HG03064 (cell line): ENCODE results near the gene LMCD1.

Source experiments
- ATAC-seq: cut with Tn5 transposase; IDR thresholded peaks from one replicate; pipeline ENCODE4 v1.9.1; 2021; ENCODE audit warnings: low read depth; ENCODE audit not compliant: unreplicated experiment

LMCD1 gene

DNA sequence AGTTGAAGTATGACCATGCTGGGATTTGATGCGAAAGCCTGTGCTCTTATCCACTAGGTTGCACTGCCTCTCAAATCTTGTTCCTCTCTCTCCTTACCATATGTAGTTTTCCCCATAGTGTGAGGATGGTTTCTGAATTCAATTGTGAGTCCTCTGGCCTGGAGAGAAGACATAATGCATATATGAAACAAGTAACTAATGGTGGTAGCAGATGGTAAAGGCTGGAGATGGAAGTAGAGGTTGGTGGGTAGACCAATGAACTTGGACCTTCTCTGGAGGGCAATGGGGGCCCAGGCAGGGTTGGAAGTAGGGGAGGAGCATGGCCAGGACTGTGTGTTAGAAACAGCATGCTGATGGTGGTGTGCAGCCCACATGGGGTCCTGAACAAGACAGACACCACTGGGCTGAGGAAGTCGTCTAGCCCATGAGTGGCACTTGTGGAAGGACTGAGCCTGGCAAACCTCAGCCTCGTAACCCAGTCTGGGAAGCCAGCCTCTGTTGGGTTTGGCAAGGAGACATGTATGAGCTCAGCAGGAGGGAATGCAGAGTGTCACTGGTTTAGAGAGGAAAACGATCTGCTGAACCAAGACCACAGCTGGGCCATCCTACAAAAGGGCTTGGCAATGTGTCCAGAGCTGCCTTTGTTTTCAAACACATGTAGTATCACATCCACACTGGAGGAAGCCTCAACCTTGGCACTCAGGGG, 18.5 kb upstream of the LMCD1 start:
- ATAC-seq, result no peak

DNA sequence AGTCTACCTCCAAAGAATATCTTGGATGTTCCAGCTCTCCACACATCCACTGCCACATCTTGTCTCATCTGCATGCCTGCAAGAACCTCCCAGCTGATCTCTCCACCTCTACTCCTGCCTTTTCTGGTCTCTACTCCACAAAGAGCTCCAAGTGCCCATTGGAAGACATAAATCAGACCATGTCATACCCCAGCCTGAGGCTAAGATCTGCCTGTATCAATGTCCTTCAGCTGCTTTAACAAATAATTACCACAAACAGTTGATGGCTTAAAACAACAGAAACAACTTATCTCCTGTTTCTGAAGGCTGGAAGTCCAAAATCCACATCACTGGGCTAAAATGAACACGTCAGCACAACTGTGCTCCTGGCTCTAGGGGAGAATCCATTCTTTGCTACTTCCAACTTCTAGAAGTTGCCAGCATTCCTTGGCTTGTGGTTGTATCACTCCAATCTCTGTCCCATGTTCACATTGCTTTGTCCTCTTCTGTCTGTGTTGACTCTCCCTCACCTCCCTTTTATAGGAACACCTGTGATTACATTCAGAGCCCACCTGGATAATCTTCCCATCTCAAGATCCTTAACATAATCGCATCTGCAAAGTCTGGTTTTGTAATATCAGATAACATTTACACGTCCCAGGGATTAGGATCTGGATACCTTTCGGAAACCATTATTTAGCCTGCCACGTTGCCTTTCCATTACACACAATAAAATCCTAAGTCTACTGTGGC, 17.0 kb upstream of the LMCD1 start:
- ATAC-seq, result no peak

DNA sequence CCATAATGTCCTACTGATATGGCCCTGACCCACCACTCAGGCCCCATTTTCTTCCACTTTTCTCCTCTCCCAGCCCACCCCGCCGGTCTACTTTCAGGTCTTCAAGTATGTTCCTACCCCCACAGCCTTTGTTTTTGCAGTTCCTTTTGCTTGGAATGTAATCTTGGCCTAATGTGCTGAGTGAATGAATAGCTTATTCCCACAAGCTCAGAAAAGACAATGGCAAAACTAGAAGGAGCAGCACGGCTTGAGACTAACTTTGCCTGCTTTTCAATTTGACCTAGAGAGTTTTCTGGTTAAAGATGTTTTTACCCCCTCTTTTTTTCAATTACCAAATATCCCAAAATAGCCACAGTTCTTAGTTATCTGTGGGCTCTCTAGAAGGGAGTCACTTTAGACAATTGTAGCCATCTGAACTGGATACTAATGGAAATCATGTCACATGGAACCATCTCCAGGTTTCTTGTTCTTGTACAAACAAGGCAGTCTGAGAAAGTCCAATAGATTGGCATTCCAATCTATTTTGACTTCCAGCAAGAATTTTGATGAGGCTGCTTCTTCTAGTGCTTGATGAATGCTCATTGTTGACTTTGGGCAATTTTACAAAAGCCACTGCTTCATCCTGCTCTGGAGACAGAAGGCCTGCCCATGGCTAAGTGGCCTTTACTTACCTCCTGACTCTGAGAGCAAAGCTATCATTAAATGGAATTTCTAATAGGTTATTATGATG, 16.3 kb upstream of the LMCD1 start:
- ATAC-seq, result no peak

DNA sequence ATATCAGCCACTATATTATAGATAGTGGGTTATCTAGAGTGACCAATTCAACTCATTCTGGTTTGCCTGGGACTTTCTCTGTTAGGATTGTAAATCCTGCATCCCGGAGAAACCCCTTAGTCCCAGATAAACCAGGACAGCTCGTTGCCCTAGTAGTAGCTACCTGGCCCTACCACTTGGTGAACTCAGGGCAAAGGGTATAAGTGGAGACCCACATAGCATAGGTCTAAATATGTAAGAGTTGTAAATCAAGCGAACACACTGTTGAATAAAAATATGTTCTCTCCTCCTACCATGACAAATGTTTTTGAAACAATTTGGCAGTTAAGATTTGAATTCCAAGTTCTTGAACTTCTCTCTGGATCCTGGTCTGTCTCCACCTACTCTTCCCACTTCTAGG, 15.7 kb upstream of the LMCD1 start:
- ATAC-seq, result no peak

DNA sequence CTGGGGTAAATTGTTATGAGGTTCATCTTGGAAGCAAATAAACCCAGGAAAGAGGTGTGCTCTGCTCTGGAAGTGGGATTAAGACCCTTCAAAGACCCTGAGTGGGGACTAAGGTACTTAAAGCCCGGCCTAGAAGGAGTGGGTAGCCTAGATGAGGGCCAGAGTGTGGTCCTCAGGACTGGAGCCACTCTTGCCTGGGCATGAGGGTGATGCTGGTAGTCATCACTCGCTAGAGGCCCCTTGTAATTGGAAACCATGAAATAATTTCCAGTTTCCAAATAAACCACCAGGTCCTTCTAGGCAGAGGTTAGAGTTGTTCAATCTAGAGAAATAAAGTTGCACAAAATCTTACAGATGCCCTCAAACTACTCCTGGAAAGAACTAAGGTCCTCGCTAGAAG, 15.2 kb upstream of the LMCD1 start:
- no peak for ATAC-seq

DNA sequence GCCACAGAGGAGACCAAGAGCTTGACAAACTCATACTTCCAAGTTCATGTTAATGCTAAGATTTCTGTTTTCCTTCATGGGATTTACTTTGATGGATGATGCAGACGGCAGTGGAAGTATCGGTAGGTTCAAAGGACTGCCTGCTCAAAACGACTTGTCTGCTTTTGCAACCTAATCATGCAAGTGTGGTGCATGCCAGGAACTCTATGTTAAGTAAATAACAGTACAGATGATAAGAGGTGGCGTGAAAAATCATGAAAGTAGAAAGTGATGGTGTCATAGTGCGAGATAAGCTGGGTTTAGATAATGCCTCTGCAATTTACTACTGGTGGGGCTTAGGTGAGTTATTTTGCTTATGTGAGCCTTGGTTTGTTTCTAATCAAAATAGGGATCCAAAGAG, 14.7 kb upstream of the LMCD1 start:
- ATAC-seq, result no peak

DNA sequence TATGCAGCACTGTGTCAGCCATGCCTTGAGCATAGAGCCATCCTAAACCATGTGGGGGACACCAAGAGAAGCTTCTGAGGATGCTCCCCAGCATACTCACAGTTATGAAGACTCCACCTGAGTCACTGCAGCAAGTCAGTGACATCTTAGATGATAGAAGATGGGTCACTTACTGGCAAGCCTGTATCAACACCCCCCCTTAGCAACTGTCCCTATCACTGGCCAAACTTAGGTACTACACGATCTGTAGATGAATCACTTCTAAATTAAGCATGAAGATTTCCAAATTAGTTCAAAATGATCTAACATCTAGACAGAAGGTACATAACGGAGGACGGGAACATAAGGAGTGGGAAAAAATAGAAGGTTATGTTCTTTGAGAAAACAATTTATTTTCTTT, 13.2 kb upstream of the LMCD1 start:
- ATAC-seq, result no peak

DNA sequence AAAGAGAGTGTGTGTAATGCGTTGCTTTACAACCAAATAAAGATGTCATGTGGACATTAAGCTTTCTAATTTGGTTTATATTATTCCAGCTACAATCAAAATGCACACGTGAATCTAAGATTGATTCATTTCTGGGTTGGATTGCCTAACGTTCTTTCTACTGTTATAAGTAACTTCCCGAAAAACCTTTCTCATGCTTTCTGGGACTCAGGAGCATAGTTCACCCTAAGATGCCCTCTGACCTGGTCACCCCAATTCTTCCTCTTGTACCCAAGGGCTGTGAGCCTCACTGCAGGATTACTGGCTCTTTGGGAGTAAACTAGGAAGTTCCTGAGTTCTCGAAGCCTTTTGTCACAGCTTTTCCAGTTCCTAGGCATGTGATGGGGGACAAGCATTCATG, 12.7 kb upstream of the LMCD1 start:
- no peak for ATAC-seq

DNA sequence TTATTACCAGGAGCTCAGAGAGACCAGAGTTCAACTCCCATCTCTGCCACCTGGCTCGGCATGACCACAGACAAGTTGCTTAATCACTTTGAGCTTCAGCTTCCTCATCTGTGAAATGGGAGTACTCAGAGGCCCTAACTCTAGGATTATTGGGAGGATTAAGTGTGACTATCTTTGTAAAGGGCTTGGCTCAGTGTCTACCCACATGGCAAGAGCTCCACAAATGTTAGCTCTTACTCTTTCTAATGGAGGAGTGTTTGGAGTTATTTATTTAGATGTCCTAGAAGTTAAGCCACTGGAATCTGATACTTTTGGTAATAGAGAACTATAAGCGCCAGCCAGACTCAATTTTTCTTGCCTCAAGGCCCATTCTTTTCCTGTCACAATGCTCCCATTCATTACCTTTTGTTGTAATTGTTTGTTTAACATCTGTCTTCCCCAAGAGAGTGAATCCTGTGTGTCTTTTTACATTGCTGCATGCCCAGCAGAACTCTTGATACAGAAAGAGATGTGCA, 12.3 kb upstream of the LMCD1 start:
- ATAC-seq, result no peak

DNA sequence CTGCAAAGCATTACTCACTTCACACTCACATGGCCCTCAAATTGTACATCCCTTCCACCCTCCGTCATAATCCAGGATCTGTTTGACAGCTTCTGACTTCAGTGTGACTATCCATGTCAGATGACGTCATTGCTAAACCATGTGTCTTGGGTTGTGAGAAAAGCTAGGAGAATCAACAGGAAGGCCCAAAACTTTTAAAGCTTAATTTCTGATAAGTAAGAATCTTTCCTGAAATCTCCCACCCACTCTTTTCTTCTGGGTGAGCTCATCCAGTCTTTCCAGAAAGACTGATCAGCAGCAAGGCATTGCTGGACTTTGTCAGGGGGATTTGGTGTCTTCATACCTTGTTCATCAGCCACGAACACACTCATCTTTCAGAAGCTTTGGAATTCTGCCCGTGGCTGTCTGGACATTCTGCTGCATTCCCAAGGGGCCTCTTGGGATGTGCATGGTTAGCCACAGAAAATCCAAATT, 11.5 kb upstream of the LMCD1 start:
- no peak for ATAC-seq

DNA sequence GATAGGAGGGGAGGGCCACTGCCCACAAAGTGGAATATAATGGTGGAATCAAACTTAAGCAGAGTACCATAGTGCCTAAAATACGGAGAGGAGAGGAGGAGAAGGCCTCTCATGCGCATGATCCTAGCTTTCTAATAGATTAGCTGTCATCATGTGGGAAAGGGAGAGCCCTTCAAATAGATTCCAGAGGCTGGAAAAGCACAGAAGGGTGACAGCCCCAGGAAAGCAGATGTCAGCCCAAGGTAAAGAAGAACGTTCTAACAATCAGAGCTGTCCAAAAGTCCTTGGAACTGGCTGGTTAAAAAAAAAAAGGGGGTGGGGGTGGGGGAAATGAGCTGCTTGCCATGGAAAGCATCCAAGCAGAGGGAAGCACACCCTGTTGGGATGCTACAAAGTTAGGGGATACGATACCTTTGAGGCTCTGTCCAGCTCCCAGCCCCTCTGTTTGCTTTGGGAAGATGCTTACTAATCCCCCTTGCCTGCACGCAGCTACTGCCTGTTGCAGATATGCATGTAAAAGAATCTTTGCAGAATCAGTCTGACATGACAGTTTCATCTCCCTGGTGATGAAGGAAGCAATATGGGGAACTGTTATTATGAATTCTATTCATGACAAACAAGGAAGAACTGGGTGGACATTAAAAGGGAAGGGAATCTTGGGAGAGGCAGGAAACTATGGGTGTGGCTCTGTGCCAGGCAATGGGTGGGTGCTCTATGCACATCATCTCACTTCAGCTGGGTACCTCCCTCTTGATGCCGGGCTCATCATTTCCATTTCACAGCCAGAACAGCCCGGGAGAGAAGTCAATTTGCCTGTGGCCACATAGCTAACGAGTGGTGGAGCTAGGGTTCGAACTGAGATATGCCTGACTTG, 10.1 kb upstream of the LMCD1 start:
- ATAC-seq, result no peak

DNA sequence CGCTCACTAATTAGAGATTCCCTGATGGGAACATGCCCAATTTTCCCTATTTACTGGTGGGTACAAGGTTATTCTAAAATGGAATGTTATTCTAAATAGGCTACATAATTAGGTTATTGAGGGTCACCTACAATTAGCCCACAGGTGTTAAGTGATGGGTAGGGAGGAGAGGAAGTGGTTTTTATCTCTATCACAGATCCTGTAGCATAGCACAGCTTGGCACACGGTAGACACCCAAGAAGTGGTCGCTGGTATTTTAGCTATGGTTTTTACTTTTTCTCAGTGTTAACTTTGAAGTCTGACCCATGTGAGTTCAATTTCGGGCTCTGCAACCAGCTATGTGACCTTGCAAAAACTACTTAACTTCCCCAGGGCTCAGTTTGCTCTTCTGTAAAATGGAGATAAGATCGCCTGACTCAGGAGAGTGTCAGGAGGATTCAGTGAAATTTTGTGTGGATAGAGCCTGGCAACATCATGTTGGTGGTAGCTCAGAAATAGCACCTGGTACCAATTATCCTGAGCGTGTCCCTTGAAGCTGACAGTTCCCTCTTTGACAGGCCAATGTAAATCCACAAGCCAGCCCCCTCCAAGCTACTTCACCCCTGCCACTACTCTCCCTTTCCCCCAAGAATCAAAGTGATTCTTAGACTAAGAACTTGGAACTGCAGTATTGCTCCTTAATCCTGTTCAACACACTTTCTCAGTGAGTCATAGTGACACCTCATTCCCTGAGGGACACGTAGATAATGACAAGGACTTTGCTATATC, 8.7 kb upstream of the LMCD1 start:
- ATAC-seq, result no peak

DNA sequence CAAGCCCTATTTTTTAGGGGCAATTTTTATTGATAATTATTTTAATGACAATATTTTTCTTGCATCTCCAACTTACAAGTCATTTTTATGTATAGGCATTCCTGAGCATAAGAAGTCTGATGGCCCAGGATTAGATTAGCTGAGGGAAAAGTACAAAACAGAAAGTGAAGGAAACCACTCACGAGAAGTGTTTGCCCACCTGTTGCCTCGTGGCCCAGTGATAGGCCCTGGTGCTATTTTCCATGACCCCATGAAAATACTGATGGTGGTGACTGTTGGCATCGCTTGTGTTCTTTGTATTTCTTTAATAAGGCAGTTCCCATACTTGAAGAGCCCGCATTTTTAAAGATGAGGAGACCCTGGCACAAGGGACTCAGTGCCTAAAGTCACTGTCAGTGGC, 7.9 kb upstream of the LMCD1 start:
- ATAC-seq, result no peak

DNA sequence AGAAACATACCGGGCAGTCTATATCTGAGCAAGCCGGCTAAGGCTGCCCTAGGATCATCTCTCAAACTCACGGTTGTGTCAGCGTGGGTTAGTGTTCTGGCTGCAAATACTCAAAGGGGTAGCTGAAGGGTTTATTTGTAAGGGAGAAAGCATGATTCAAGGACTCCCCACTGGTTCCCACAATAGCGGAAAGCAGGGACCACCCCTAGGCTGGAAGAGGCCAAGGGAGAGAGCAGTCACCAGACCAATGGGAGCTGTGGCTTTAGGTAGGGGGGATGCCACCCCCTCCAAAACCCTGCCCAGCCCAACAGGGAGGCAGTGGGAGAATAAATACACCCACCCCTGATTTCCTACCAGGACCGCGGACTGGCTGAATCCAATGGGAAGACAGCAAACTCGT, 7.3 kb upstream of the LMCD1 start:
- no peak for ATAC-seq

DNA sequence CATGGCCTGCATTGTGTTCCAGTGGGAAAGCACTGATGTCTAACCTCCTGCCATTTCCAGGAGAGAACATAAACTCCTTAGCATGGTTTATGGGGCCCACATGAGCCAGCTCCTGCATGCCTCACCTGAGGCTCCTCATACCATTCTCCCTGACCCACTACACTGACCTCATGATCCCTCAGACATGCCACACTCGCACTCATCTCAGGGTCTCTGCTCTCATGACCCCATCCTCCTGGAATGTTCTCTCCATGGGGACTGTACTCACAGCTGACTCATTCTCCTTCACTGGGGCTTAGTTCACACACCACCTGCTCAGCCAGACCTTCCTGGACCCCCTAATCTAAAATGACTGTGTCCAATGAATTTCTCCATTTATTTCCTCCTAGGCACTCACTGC, 4.0 kb upstream of the LMCD1 start:
- no peak for ATAC-seq

DNA sequence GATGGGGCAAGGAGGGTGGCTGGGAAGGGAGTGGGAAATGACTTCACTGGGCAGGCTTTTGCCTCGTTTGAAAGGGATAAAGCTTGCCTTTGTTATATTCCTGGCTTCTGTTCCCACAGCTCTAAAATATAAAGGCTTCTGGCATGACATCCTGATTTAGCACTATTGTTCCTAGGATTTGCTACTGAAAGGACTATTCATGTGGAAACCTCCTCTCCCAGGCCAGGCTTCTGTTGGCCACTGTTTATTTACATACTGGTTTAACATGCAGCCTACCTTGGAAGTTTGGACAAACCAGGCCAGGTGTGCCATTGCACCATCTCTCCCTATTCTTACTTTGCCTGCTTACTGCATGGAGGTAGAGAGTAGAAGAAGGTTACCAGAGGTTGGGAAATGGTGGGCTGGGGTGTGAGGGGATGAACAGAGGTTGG, 2.4 kb upstream of the LMCD1 start:
- ATAC-seq, result no peak

DNA sequence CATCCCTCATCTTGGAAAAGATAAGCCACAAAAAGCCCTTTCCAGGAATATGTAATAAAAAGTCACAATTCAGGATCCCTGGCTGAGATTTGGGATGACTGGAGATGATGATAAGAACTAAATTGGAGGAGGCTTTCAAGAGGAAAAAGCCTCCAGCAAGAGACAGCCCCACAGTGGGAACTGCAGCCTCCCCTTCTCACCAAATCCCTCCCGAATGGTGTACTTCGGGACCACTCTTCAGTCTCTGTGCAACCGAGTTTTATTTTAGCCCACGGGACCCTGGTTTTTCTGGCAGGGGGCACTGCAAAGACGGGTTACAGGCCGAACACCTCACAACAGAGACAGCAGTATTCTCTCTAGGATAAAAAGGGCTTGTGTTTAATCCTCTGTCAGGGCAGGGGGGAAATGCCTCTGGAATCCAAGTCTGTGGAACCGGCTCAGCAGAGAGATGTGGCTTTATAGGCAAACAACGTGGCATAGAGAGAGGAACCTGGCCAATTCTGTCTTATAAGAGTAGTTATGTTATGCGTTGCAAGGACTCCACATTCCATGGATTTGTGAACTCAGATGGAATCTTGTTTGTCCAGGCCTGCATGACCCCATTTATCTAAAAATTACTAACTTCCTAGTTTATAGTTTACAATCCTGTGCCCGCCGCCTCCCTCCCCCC, 1.2 kb upstream of the LMCD1 start:
- ATAC-seq, result no peak

DNA sequence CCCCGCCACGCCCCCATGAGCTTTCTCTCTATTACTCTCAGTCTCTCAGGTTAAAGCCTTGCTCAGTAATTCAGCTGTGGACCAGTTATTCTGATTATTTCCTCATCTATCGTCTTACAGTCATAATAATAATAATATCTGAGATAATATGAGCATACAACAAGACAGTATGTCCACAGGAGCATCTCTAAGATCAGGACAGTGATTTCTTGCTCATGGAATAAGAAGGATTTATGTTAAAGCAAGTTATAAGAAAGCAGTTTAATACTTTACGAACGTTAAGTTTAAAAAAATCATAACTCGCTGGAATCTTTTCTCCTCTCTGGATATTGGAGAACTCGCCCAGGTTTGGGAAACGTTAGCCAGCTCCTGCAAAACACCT, 643 bp upstream of the LMCD1 start:
- ATAC-seq, result no peak

DNA sequence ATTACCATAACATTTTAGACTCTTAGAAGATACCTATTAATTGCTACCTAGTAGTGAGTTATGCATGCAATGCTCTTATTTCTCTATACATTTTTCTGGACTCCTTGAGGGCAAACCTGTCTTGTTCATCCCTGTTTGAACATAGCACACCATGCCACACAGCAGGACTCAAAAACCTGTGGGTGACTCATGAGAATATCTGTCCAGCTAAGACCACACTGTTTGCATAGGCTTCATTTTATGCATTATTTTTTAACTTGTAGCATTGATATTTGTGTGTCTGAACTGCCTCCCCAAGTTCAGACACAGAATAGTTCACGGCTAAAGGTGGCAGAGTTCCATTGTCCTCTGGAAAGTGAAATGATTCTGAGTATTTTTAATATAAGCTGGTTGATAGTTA, 1.8 kb downstream of the LMCD1 start:
- no peak for ATAC-seq
